ACHN (cell line): ENCODE measurements around the gene RRP8.

Experiments used
- DNase-seq: peaks from one replicate; pipeline ENCODE4 v3.0.0-alpha.2; 2015
- in situ Hi-C: cut with HindIII; loops from 2 replicates; pipeline ENCODE4 v1.10.0; 2017; ENCODE audit warnings: low sequenced_read_pairs, low pct_ligation_motif_present, low pct_unique_long_range_greater_than_20kb

RRP8 gene

GRCh38 chr11:6603287-6604080, at the start of gene RRP8, which contains the start of gene ILK:
Gene RRP8 (minus strand): TSS chr11:6603616. CDS start chr11:6603502, 114 bp downstream.
Gene ILK (plus strand): TSS chr11:6603774. CDS start chr11:6604272, 498 bp downstream.
- DNase-seq, result peak; percentile 84
- in situ Hi-C loops, result no loop called here

GRCh38 chr11:6653097-6653496, 49.7 kb upstream of the RRP8 start:
- no peak for DNase-seq
- in situ Hi-C loops, result no loop called here

GRCh38 chr11:6652182-6652581, 48.8 kb upstream of the RRP8 start:
- no peak for DNase-seq
- in situ Hi-C loops, result no loop called here

GRCh38 chr11:6650980-6651379, 47.6 kb upstream of the RRP8 start:
- in situ Hi-C loops, result no loop called here
- no peak for DNase-seq

GRCh38 chr11:6650104-6650503, 46.7 kb upstream of the RRP8 start:
- DNase-seq, result no peak
- in situ Hi-C loops, result no loop called here

- no peak for DNase-seq
- in situ Hi-C loops, result no loop called here
Measured at GRCh38 chr11:6648501-6648900, 45.1 kb upstream of the RRP8 start.

- in situ Hi-C loops, result no loop called here
- no peak for DNase-seq
Measured at GRCh38 chr11:6647836-6648235, 44.4 kb upstream of the RRP8 start.

- in situ Hi-C loops, result no loop called here
- no peak for DNase-seq
Measured at GRCh38 chr11:6646918-6647679, 43.7 kb upstream of the RRP8 start.

- in situ Hi-C loops, result no loop called here
- DNase-seq, result no peak
Measured at GRCh38 chr11:6646576-6646917, 43.1 kb upstream of the RRP8 start.

- DNase-seq, result no peak
- in situ Hi-C loops, result no loop called here
Measured at GRCh38 chr11:6646071-6646470, 42.7 kb upstream of the RRP8 start.

GRCh38 chr11:6642957-6643356, 39.5 kb upstream of the RRP8 start:
- in situ Hi-C loops, result no loop called here
- no peak for DNase-seq

- in situ Hi-C loops, result no loop called here
- no peak for DNase-seq
Measured at GRCh38 chr11:6640985-6641701, 37.7 kb upstream of the RRP8 start.

- in situ Hi-C loops, result no loop called here
- no peak for DNase-seq
Measured at GRCh38 chr11:6640036-6640984, 36.9 kb upstream of the RRP8 start.

- no peak for DNase-seq
- in situ Hi-C loops, result no loop called here
Measured at GRCh38 chr11:6638429-6638828, 35.0 kb upstream of the RRP8 start.

GRCh38 chr11:6637871-6638270, 34.5 kb upstream of the RRP8 start:
- in situ Hi-C loops, result no loop called here
- no peak for DNase-seq

GRCh38 chr11:6636480-6636879, 33.1 kb upstream of the RRP8 start:
- in situ Hi-C loops, result no loop called here
- no peak for DNase-seq

GRCh38 chr11:6635082-6635932, 31.9 kb upstream of the RRP8 start:
- no peak for DNase-seq
- in situ Hi-C loops, result no loop called here
